GM10266 (cell line): ENCODE data around the gene BICDL2.
A peak's percentile ranks its signal among the peaks of the same experiment; 100 is the strongest.

ENCODE experiments used
- DNase-seq: peaks from one replicate; pipeline ENCODE4 v3.0.0; 2012; ENCODE audit errors: extremely low spot score
- TF ChIP-seq, protein P1 (sequence below): IDR thresholded peaks from 2 replicates; pipeline ENCODE4 v1.5.1; 2012; ENCODE audit warnings: mild to moderate bottlenecking, low read depth; ENCODE audit not compliant: control insufficient read depth, insufficient read depth; ENCODE audit errors: missing control alignments

BICDL2 gene

GRCh38 chr16:2987833-2988232 is 48.9 kb downstream of the BICDL2 start:
- TF ChIP-seq, protein P1, sequence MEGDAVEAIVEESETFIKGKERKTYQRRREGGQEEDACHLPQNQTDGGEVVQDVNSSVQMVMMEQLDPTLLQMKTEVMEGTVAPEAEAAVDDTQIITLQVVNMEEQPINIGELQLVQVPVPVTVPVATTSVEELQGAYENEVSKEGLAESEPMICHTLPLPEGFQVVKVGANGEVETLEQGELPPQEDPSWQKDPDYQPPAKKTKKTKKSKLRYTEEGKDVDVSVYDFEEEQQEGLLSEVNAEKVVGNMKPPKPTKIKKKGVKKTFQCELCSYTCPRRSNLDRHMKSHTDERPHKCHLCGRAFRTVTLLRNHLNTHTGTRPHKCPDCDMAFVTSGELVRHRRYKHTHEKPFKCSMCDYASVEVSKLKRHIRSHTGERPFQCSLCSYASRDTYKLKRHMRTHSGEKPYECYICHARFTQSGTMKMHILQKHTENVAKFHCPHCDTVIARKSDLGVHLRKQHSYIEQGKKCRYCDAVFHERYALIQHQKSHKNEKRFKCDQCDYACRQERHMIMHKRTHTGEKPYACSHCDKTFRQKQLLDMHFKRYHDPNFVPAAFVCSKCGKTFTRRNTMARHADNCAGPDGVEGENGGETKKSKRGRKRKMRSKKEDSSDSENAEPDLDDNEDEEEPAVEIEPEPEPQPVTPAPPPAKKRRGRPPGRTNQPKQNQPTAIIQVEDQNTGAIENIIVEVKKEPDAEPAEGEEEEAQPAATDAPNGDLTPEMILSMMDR, result no peak
- no peak for DNase-seq

DNA sequence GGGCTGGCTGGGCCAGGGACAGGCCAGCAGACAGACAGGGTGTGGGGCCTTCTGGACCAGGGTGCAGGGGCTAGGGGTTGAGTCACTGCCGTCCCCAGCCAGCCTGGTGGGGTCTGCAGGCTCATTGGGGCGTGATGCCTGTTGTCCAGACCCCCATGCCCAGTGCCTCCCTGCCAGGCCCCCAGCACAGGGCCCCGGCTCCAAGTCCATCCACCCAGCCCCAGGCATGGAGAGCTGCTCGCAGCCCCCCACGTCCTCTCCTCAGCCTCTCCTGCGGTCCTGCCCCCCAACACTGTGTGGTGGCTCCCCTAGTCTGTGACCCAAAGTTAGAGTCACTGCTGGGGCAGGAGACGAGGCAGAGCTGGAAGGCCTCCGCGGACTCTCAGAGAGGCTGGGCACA is 49.5 kb downstream of the BICDL2 start:
- TF ChIP-seq, protein P1, result no peak
- DNase-seq, result no peak

- TF ChIP-seq, protein P1, result no peak
- DNase-seq, result no peak
These were observed 50.0 kb downstream of the BICDL2 start for GRCh38 chr16:2986623-2987188.

DNA sequence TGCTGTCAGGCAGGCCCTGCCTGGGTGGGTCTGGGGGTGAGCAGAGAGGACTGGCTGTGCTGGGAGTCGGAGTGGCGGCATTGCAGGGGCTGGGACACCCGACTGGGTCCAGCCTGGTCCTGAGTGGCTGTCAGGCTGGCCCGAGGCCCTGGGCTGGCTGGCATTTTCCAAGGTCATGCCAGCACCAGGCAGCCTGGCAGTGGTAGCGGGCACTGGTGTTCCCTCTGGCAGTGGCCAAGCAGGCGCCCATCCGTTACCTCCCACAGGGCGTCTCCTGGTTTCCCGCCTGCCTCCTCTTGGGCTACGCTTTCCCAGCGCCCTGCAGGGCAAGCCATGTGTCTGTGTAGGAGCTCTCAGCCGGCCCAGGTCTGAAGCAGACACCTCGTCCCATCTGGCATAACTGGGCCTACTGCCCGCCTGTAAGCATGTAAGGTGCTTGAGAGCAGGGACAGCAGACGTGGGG is 50.8 kb downstream of the BICDL2 start:
- TF ChIP-seq, protein P1, result no peak

GRCh38 chr16:2985462-2985861 is 51.3 kb downstream of the BICDL2 start:
- TF ChIP-seq, protein P1, result no peak

More for the DNA sequence above, 50.8 kb downstream of the BICDL2 start:
- no peak for DNase-seq

DNA sequence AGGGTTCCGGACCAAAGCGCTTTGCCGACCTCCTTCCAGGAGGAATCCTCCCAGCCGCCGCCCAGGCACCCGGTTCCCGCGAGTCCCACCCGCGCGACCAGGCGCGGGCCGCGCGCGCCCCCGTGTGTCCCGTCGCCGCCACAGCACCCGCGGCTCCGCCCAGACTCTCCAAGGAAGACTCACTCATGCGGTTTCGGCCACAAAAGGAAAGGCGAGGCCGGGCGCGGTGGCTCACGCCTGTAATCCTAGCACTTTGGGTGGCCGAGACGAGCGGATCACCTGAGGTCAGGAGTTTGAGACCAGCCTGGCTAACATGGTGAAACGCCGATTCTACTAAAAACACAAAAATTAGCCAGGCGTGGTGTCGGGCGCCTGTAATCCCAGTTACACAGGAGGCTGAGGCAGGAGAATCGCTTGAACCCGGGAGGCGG is 53.0 kb downstream of the BICDL2 start:
- peak; percentile 89 for DNase-seq
- TF ChIP-seq, protein P1, result peak; percentile 98

More at GRCh38 chr16:2985462-2985861, 51.3 kb downstream of the BICDL2 start:
- DNase-seq, result no peak

DNA sequence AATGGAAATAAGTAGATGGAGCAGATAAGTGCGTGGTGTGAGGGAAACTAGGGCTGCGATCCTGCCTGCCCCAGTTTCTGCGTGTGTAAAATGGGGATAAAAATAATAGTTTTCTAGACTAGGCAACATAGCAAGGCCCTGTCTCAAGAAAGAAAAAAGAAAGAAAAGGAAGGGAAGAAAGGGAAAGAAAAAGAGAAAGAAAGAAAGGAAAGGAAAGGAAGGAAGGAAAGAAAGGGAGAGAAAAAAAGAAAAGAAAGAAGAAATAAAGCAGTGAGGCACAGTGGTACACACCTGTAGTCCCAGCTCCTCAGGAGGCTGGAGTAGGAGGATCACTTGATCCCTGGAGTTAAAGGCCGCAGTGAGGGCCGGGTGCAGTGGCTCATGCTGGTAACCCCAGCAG is 54.3 kb downstream of the BICDL2 start:
- TF ChIP-seq, protein P1, result no peak
- no peak for DNase-seq
